GM13976 (cell line): ENCODE results near the gene POGK.

Source experiments
- DNase-seq: peaks from one replicate; pipeline ENCODE4 v3.0.0; 2012; ENCODE audit warnings: low spot score
- in situ Hi-C: fragments of 300-500 bp; cut with MboI; formaldehyde crosslinking; loops from one replicate; pipeline ENCODE4 v1.12.0; 2022; ENCODE audit warnings: low sequenced_read_pairs, mixed read lengths, inconsistent platforms; ENCODE audit not compliant: unreplicated experiment
- TF ChIP-seq, protein P1 (sequence below): IDR thresholded peaks from 2 replicates; pipeline ENCODE4 v1.5.1; 2012; ENCODE audit warnings: borderline replicate concordance, mild to moderate bottlenecking; ENCODE audit not compliant: insufficient read depth; ENCODE audit errors: extremely low read depth, missing control alignments, control extremely low read depth

The POGK gene

DNA sequence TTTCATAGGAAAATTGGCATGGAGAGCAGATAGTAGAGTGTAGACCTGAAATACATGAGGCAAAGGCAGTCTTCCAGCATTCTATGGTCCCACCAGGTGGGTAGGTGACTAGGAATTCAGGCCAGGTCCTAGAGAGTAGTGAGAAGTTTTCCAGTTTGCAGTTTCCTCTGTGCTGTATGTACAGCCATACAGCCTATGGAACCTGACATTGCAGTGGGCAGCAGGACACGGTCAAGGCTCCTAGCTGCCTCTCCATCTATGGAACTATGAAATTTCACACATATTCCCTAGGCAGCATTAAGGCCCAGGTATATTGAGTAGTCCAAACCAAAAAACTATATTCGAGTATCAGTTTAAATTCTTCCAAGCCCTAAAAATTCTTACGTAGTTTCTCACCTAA, 16.3 kb downstream of the POGK start:
- DNase-seq, result no peak
- in situ Hi-C loops, result no loop called here
- TF ChIP-seq, protein P1, sequence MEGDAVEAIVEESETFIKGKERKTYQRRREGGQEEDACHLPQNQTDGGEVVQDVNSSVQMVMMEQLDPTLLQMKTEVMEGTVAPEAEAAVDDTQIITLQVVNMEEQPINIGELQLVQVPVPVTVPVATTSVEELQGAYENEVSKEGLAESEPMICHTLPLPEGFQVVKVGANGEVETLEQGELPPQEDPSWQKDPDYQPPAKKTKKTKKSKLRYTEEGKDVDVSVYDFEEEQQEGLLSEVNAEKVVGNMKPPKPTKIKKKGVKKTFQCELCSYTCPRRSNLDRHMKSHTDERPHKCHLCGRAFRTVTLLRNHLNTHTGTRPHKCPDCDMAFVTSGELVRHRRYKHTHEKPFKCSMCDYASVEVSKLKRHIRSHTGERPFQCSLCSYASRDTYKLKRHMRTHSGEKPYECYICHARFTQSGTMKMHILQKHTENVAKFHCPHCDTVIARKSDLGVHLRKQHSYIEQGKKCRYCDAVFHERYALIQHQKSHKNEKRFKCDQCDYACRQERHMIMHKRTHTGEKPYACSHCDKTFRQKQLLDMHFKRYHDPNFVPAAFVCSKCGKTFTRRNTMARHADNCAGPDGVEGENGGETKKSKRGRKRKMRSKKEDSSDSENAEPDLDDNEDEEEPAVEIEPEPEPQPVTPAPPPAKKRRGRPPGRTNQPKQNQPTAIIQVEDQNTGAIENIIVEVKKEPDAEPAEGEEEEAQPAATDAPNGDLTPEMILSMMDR, result no peak

DNA sequence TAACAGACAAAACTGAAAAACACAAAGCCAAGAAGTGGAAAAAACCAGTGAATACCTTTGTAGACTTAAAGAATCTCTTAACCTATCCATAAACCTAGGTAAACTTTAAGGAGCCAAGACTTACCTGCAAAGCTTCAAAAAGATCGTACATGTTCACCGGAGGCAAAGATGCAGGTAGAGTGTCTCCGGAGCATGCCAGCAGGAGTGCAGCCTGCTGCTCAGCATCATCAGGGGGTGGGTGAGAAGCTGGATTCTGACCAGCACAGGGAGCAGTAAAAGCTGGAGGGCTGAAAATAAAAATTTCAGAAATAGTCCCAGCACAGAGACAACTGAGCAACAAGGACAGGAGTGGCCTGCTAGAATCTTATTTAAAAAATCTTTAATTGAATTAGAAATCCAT, 18.7 kb downstream of the POGK start:
- DNase-seq, result no peak
- TF ChIP-seq, protein P1, result no peak
- in situ Hi-C loops, result no loop called here

DNA sequence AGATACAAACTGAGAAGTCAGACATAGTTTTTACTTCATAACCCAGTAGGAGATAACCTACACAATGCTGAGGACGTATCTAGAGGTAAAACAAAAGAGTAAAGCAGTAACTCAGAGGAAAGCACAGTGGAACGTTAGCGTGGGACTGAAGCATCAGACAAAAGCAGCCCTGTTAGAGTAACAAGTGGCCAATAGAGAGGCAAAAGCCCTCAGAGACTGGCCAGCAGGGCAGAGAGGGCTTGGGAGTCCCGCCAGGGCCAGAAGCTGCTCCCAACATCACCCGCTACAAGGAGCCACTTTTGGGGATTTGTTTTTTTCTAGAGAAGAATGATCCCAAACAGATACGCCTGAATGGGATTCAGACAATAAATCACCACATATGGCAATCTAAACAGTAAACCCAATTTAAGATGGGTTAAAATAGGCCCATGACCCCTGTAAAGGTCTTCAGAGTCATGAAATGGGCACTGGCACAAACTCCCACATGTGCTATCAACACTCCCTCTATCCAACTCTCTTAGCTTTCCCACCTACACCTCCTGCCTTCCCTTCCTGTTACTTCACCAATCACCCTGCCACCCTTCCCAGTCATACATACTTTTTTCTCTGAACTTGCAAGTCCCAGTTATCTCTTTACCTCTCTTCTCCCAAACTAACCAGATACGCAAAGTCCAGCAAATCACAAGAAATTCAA, 19.6 kb downstream of the POGK start:
- TF ChIP-seq, protein P1, result no peak
- no peak for DNase-seq
- in situ Hi-C loops, result no loop called here

DNA sequence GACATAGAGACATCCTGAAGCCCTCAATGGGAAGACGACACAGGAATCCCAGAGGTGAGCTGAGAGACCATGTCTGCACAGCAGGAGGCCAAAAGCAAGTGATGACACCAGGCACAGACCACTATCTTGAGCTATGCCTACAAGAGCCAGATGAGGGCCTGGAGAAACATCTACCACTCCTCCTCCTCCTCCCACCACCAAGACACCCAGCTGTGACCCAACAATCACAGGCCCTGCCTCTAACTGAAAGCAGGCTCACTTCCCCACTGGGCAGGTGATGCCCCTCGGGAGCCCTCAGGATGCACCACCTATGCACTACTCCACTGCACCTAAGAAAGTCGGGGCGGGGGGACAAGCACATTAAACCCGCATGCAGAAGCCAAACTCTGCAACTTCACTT, 20.3 kb downstream of the POGK start:
- no peak for DNase-seq
- TF ChIP-seq, protein P1, result no peak
- in situ Hi-C loops, result no loop called here

GRCh38 chr1:166865926-166866325, 26.7 kb downstream of the POGK start:
- DNase-seq, result no peak
- TF ChIP-seq, protein P1, result no peak

DNA sequence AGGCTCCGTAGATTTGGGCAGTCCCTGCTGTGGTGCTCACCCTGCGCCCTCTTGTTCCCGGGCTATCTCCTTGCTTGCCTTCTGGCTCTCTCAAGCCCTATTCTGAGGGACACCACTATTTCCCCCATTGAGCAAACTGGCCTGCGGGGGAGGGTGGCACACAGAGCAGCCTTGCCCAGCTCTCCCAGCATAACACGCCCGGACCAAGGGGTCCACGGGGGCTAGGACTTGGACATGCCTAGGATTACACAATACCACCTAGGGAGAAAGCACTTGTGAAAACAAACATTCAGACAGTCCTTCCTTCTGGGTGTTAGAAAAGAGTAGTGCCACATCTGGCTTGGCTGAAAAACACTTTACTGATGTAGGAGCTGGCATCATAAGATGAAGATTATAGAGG, 29.4 kb downstream of the POGK start:
- in situ Hi-C loops, result no loop called here
- DNase-seq, result no peak
- TF ChIP-seq, protein P1, result no peak

More at GRCh38 chr1:166865926-166866325, 26.7 kb downstream of the POGK start:
- in situ Hi-C loops, result no loop called here
